ENCODE data around the gene SH3RF3. TPM values are rescaled to one million over a fixed set of nuclear protein-coding genes. Genes with fewer than 3 reads are reported as not detected.

SH3RF3 gene
- total and polyA plus RNA-seq, 9 of the 15 experiments (the other 6 are each of a cell fraction or from before 2014, with no cell fraction given), result 0.02 TPM; not detected in 8

DNA sequence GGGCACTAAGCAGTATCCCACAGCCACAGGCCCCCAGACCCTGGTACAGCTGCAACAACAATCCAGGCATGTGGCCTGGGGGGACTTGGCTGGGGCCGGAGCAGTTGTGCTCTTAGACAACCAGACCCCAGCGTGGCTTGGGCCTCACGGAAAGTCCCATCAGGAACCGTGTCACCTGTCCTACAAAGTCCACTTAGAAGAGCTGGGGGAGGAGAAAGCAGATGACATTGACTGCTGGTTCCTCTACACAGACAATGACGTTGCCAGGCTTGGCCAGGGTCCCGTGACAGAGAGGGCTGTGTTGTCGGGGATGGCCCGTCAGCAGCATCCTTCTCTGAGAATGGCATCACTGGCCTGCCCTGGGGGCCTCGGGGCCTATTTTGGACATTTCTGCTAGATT is 360.3 kb downstream of the SH3RF3 start (continued):
- TF ChIP-seq HIVEP1 (CRISPR knock-in tag; IDR thresholded peaks at IDR 0.05) (no peak), TOE1 (IDR thresholded peaks at IDR 0.05; ENCODE audit: borderline replicate concordance) (no peak), TOE1 (CRISPR knock-in tag; IDR thresholded peaks at IDR 0.05; ENCODE audit: borderline replicate concordance, low read depth) (no peak), KDM5B (IDR thresholded peaks at IDR 0.05; ENCODE audit: insufficient replicate concordance, low read depth, low read length) (no peak), ELF1 (tag; IDR thresholded peaks at IDR 0.05) (no peak), ZNF584 (CRISPR knock-in tag; IDR thresholded peaks at IDR 0.05; ENCODE audit: low read depth) (no peak)
- TF ChIP-seq, protein P1, sequence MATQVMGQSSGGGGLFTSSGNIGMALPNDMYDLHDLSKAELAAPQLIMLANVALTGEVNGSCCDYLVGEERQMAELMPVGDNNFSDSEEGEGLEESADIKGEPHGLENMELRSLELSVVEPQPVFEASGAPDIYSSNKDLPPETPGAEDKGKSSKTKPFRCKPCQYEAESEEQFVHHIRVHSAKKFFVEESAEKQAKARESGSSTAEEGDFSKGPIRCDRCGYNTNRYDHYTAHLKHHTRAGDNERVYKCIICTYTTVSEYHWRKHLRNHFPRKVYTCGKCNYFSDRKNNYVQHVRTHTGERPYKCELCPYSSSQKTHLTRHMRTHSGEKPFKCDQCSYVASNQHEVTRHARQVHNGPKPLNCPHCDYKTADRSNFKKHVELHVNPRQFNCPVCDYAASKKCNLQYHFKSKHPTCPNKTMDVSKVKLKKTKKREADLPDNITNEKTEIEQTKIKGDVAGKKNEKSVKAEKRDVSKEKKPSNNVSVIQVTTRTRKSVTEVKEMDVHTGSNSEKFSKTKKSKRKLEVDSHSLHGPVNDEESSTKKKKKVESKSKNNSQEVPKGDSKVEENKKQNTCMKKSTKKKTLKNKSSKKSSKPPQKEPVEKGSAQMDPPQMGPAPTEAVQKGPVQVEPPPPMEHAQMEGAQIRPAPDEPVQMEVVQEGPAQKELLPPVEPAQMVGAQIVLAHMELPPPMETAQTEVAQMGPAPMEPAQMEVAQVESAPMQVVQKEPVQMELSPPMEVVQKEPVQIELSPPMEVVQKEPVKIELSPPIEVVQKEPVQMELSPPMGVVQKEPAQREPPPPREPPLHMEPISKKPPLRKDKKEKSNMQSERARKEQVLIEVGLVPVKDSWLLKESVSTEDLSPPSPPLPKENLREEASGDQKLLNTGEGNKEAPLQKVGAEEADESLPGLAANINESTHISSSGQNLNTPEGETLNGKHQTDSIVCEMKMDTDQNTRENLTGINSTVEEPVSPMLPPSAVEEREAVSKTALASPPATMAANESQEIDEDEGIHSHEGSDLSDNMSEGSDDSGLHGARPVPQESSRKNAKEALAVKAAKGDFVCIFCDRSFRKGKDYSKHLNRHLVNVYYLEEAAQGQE (IDR thresholded peaks at IDR 0.05; ENCODE audit: borderline replicate concordance), result no peak
- TF ChIP-seq, protein P1 (CRISPR knock-in tag; IDR thresholded peaks at IDR 0.05; ENCODE audit: low read depth), result no peak
